ENCODE data around the gene KIR2DL3.
"Not testable (repeated sequence)": the region's sequence is repeated elsewhere in the genome, so short reads cannot be mapped to it uniquely, and the experiment has no call there.

Gene KIR2DL3

GRCh38 chr19:54747614-54748322 lies 9.5 kb downstream of the KIR2DL3 start:
- not testable (repeated sequence) for DNase-seq

GRCh38 chr19:54750276-54750675 lies 12.0 kb downstream of the KIR2DL3 start:
- not testable (repeated sequence) for DNase-seq

GRCh38 chr19:54756204-54757110 lies 18.1 kb downstream of the KIR2DL3 start:
- DNase-seq: not testable (repeated sequence)

- not testable (repeated sequence) for DNase-seq
These were observed 20.3 kb downstream of the KIR2DL3 start for GRCh38 chr19:54758577-54758976.

- DNase-seq: not testable (repeated sequence)
These were observed 25.9 kb downstream of the KIR2DL3 start for GRCh38 chr19:54764219-54764618.

GRCh38 chr19:54766464-54766863 lies 28.2 kb downstream of the KIR2DL3 start:
- not testable (repeated sequence) for DNase-seq

GRCh38 chr19:54769646-54770045 lies 31.3 kb downstream of the KIR2DL3 start, which contains the start of gene KIR2DL1:
KIR2DL1 (plus strand) TSS chr19:54769793; CDS start chr19:54769851, 58 bp downstream.
- DNase-seq: not testable (repeated sequence)

GRCh38 chr19:54770511-54770910 lies 32.2 kb downstream of the KIR2DL3 start:
- DNase-seq: not testable (repeated sequence)

- DNase-seq: not testable (repeated sequence)
These were observed 33.0 kb downstream of the KIR2DL3 start for GRCh38 chr19:54771018-54771960.

- not testable (repeated sequence) for DNase-seq
These were observed 34.4 kb downstream of the KIR2DL3 start for GRCh38 chr19:54772666-54773065.

GRCh38 chr19:54775095-54775815 lies 36.9 kb downstream of the KIR2DL3 start:
- not testable (repeated sequence) for DNase-seq

- DNase-seq: not testable (repeated sequence)
These were observed 37.5 kb downstream of the KIR2DL3 start for GRCh38 chr19:54775830-54776229.

GRCh38 chr19:54777851-54778250 lies 39.5 kb downstream of the KIR2DL3 start:
- not testable (repeated sequence) for DNase-seq

- DNase-seq: not testable (repeated sequence)
These were observed 40.6 kb downstream of the KIR2DL3 start for GRCh38 chr19:54778896-54779295.

GRCh38 chr19:54782916-54783315 lies 44.6 kb downstream of the KIR2DL3 start:
- not testable (repeated sequence) for DNase-seq

GRCh38 chr19:54786091-54786723 lies 47.9 kb downstream of the KIR2DL3 start:
- not testable (repeated sequence) for DNase-seq

GRCh38 chr19:54788154-54788553 lies 49.8 kb downstream of the KIR2DL3 start:
- not testable (repeated sequence) for DNase-seq

- DNase-seq: no peak
These were observed 52.4 kb downstream of the KIR2DL3 start for GRCh38 chr19:54790711-54791110.

GRCh38 chr19:54791476-54791875 lies 53.2 kb downstream of the KIR2DL3 start:
- DNase-seq: no peak

- no peak for DNase-seq
These were observed 54.5 kb downstream of the KIR2DL3 start for GRCh38 chr19:54792814-54793213.

- no peak for DNase-seq
These were observed 57.4 kb downstream of the KIR2DL3 start for GRCh38 chr19:54795758-54796157.
